Stimulated activated CD8-positive, alpha-beta memory T cell treated with anti-CD3 and anti-CD28 coated beads, Interleukin-7, amount 100 ng/mL, for 48 hours (primary cell): Measurements from ENCODE around the gene METRN.
"Not testable (repeated sequence)": the region's sequence is repeated elsewhere in the genome, so short reads cannot be mapped to it uniquely, and the experiment has no call there.

ENCODE experiments used
- DNase-seq, 2 donors: peaks; one replicate each; pipeline ENCODE4 v3.0.0-alpha.2; 2020; ENCODE audit warnings: low read depth in 1 of 2; ENCODE audit errors: extremely low read depth in 1 of 2

Gene METRN

GRCh38 chr16:734208-734980 lies 19.5 kb downstream of the METRN start:
- no peak for DNase-seq

- DNase-seq: no peak
These were observed 20.3 kb downstream of the METRN start for GRCh38 chr16:734981-735881.

- peak in 1 of 2 donors; percentile 85 for DNase-seq
These were observed 21.1 kb downstream of the METRN start for GRCh38 chr16:735982-736453.

GRCh38 chr16:736936-737481 lies 22.1 kb downstream of the METRN start:
- no peak for DNase-seq

- DNase-seq: no peak
These were observed 24.9 kb downstream of the METRN start for GRCh38 chr16:739560-740458.

GRCh38 chr16:740459-740763 lies 25.5 kb downstream of the METRN start:
- no peak for DNase-seq

- peak; percentile 82 to 90 for DNase-seq
These were observed 26.0 kb downstream of the METRN start, which contains the start of gene CIAO3 for GRCh38 chr16:740764-741505. CIAO3 (minus strand) TSS chr16:740997; CDS start chr16:740985, 12 bp downstream.

- no peak for DNase-seq
These were observed 27.2 kb downstream of the METRN start for GRCh38 chr16:741986-742629.

- DNase-seq: not testable (repeated sequence)
These were observed 28.0 kb downstream of the METRN start for GRCh38 chr16:742894-743293.

GRCh38 chr16:743794-744500 lies 29.0 kb downstream of the METRN start:
- DNase-seq: no peak

GRCh38 chr16:745739-746138 lies 30.8 kb downstream of the METRN start:
- DNase-seq: no peak

GRCh38 chr16:746637-747036 lies 31.7 kb downstream of the METRN start:
- DNase-seq: no peak

GRCh38 chr16:747978-748746 lies 33.2 kb downstream of the METRN start:
- no peak for DNase-seq

GRCh38 chr16:749010-749409 lies 34.1 kb downstream of the METRN start:
- no peak for DNase-seq

GRCh38 chr16:750485-750884 lies 35.6 kb downstream of the METRN start:
- DNase-seq: no peak

- DNase-seq: no peak
These were observed 36.5 kb downstream of the METRN start for GRCh38 chr16:751152-752006.

- no peak for DNase-seq
These were observed 37.0 kb downstream of the METRN start for GRCh38 chr16:752007-752312.
